Uterus (tissue), 2 donors: ENCODE data around the gene FER.

Experiments
- CTCF ChIP-seq, 4 experiments: fragments of 200-600 bp in 2 of 4; fragments of 450-650 bp in 2 of 4; sonication (generic) in 2 of 4; IDR thresholded peaks; one replicate each; pipeline ENCODE4 v1.5.1; 2016 to 2019; ENCODE audit warnings: antibody characterized with exemption in 4 of 4, mild to moderate bottlenecking in 2 of 4, moderate library complexity in 1 of 4
- POLR2A ChIP-seq, 2 donors: fragments of 450-650 bp; IDR thresholded peaks; one replicate each; pipeline ENCODE4 v1.6.1; 2016; ENCODE audit warnings: antibody characterized with exemption in 2 of 2, mild to moderate bottlenecking in 1 of 2, moderate library complexity in 1 of 2

DNA sequence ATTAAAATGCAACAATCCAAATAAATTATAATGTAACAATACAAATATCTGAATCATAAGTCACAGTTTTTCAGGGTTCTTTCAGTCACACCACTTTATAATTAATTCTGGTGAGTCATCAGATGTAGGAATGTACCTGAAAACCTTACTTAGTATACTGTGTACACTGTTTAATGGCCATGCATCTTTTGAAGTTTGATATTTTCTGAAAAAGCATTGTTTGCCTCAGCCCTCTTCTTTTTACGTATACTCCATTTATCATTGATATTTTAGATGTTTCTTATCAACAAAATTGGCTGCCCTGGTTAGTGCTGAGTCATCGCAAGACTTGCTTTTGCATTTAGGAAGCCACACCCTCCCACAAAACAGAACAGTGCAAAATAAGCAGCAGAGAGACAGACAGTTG lies 443.5 kb downstream of the FER start:
- TF ChIP-seq CTCF (IDR thresholded peaks at IDR 0.05) (no peak), POLR2A (IDR thresholded peaks at IDR 0.05) (no peak)
